ENCODE data around the gene NUP210L.

DNA sequence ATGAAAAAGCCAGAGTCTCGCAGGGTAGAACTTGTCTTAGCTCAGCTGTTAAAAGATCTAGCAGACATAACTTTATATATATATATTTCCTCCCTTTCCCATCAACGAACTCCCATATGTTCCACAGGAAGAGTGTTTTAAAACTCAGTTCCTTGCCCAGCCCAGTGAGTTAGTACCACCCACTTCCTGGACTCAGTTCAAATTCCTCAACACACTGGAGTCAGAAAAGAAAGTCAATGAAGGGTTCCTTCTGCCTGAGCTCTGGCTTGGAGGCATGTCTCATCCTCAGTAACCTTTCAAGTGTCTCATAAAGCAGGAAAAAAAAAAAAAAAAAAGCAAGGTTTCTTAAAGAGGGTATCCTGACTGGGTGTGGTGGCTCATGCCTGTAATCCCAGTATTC lies 21.5 kb upstream of the NUP210L start:
- TF ChIP-seq, protein P1, sequence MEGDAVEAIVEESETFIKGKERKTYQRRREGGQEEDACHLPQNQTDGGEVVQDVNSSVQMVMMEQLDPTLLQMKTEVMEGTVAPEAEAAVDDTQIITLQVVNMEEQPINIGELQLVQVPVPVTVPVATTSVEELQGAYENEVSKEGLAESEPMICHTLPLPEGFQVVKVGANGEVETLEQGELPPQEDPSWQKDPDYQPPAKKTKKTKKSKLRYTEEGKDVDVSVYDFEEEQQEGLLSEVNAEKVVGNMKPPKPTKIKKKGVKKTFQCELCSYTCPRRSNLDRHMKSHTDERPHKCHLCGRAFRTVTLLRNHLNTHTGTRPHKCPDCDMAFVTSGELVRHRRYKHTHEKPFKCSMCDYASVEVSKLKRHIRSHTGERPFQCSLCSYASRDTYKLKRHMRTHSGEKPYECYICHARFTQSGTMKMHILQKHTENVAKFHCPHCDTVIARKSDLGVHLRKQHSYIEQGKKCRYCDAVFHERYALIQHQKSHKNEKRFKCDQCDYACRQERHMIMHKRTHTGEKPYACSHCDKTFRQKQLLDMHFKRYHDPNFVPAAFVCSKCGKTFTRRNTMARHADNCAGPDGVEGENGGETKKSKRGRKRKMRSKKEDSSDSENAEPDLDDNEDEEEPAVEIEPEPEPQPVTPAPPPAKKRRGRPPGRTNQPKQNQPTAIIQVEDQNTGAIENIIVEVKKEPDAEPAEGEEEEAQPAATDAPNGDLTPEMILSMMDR (IDR thresholded peaks at IDR 0.05) = no peak
- no peak for TF ChIP-seq POLR2A (IDR thresholded peaks at IDR 0.05)

All from lower leg skin (tissue), 3 donors.